Fibroblast of lung (primary cell): ENCODE data around the gene BOD1L2. TPM values are rescaled to one million over a fixed set of nuclear protein-coding genes. Genes with fewer than 3 reads are reported as not detected.

Source experiments
- DNase-seq, 2 donors: peaks; one replicate each; pipeline versions ENCODE4 v3.0.0 to v3.0.0-alpha.2; 2010; ENCODE audit warnings: low read depth in 2 of 2
- H2AFZ ChIP-seq: 2 replicates; pipeline ENCODE4 v1.5.1; 2012; ENCODE audit warnings: low read length, control low read depth, inconsistent platforms
- H3K27ac ChIP-seq: 2 replicates; pipeline ENCODE4 v1.5.1; 2011; ENCODE audit warnings: low read length, control low read depth; ENCODE audit not compliant: insufficient read depth
- H3K27me3 ChIP-seq: 2 replicates; pipeline ENCODE4 v1.5.1; 2011; ENCODE audit warnings: mild to moderate bottlenecking, low read length; ENCODE audit not compliant: control insufficient read depth, insufficient read depth
- H3K36me3 ChIP-seq: 2 replicates; pipeline ENCODE4 v1.5.1; 2011; ENCODE audit warnings: low read length; ENCODE audit not compliant: control insufficient read depth, insufficient read depth
- H3K4me1 ChIP-seq: 2 replicates; pipeline ENCODE4 v1.5.1; 2011; ENCODE audit warnings: low read length; ENCODE audit not compliant: control insufficient read depth, insufficient read depth; ENCODE audit errors: extremely low read depth
- H3K4me2 ChIP-seq: 2 replicates; pipeline ENCODE4 v1.5.1; 2011; ENCODE audit warnings: low read length, control low read depth; ENCODE audit not compliant: insufficient read depth; ENCODE audit errors: extremely low read depth
- H3K4me3 ChIP-seq, 4 experiments: fragments of 200-600 bp in 1 of 4; sonication (generic) in 1 of 4; replicated peaks in 1 of 4; 2 replicates each; pipeline ENCODE4 v1.5.1; 2011 to 2016; ENCODE audit warnings: low read length in 4 of 4, low read depth in 3 of 4, mild to moderate bottlenecking in 3 of 4, control low read depth in 2 of 4, inconsistent platforms in 1 of 4, mixed read lengths in 1 of 4; ENCODE audit not compliant: insufficient read depth in 1 of 4; ENCODE audit errors: control extremely low read depth in 1 of 4
- H3K79me2 ChIP-seq: 2 replicates; pipeline ENCODE4 v1.5.1; 2012; ENCODE audit warnings: mild to moderate bottlenecking, low read length, inconsistent platforms; ENCODE audit not compliant: control insufficient read depth, insufficient read depth
- H3K9ac ChIP-seq: 2 replicates; pipeline ENCODE4 v1.5.1; 2011; ENCODE audit warnings: mild to moderate bottlenecking, low read length, control low read depth; ENCODE audit not compliant: insufficient read depth
- H3K9me3 ChIP-seq: 2 replicates; pipeline ENCODE4 v1.5.1; 2012; ENCODE audit warnings: low read depth, low read length; ENCODE audit not compliant: control insufficient read depth, insufficient read depth
- H4K20me1 ChIP-seq: 2 replicates; pipeline ENCODE4 v1.5.1; 2011; ENCODE audit warnings: low read length; ENCODE audit not compliant: control insufficient read depth, insufficient read depth; ENCODE audit errors: extremely low read depth
- CTCF ChIP-seq, 2 donors: IDR thresholded peaks in 1 of 2; conservative IDR thresholded peaks in 1 of 2; 1 replicate in 1 of 2; 2 replicates in 1 of 2; pipeline ENCODE4 v1.5.1; 2011 to 2012; ENCODE audit warnings: low read length in 2 of 2, control low read depth in 1 of 2, inconsistent platforms in 1 of 2, low read depth in 1 of 2, mild to moderate bottlenecking in 1 of 2
- EZH2 ChIP-seq: IDR thresholded peaks from 2 replicates; pipeline ENCODE4 v1.5.1; 2012; ENCODE audit warnings: low read length, control low read depth, mild to moderate bottlenecking; ENCODE audit errors: missing control alignments
- polyA plus RNA-seq, 2 donors: library from polyadenylated mRNA; depleted of rRNA in 1 of 2; stranded (reverse) in 1 of 2; unstranded in 1 of 2; fragments of >200 nt; gene quantifications; 2 replicates each; pipeline ENCODE4 v1.2.1, GENCODE V29; 2011 to 2012; ENCODE audit warnings: missing spikeins in 1 of 2
- total RNA-seq: library from RNA; depleted of rRNA; stranded (reverse); fragments of >200 nt; gene quantifications from 2 replicates; pipeline ENCODE4 v1.2.1, GENCODE V29; 2014

The BOD1L2 gene
- total and polyA plus RNA-seq, 2 donors (not counting 1 experiment from before 2014, with no cell fraction given): not detected

DNA sequence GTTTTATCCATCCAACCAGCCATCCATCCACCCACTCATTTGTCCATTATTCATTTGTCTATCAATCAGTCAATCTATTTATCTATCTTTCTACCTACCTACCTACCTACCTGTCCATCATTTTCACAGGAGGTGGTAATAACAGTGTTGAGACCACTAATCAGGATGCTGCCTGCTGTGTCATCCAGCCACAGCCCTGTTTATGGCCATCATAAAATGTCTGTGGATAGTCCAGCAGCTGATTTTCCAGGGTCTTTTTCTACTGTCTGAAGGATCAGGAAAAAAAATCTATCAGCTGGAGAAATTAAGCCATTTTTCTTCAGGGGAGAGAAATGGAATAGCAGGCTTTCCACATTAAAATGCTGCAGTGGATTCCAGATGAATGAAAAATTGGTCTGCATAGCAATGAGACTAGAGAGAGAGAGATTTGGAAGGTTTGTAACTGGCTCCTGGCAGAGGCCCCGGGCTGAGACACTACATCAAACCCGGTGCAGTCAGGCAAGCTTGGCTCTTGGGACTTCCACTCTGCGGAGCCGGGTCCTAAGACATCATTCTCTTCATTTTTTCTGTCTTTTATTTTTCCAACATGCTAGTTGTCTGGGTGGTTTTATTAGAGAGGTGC, 33.0 kb upstream of the BOD1L2 start:
- H3K27me3 ChIP-seq: no peaks in the 10 kb centered on the region
- no peak overlapping the region for H3K27ac ChIP-seq
- no peak overlapping the region for H3K4me3 ChIP-seq
- no peak overlapping the region for H3K4me2 ChIP-seq
- TF ChIP-seq EZH2 (no peak), CTCF (conservative IDR thresholded peaks at IDR 0.05 in 1 of 2, IDR thresholded peaks at IDR 0.05 in 1 of 2; ENCODE audit: low read depth in 1 of 2, low read length in 2 of 2) (no peak)
- H4K20me1 ChIP-seq: no peaks in the 10 kb centered on the region
- no peak overlapping the region for H2AFZ ChIP-seq
- H3K4me1 ChIP-seq: no peaks in the 10 kb centered on the region
- no peak overlapping the region for H3K9ac ChIP-seq
- no peaks in the 10 kb centered on the region for H3K36me3 ChIP-seq
- no peak for DNase-seq
- H3K79me2 ChIP-seq: no peaks in the 10 kb centered on the region
- H3K9me3 ChIP-seq: no peaks in the 10 kb centered on the region

DNA sequence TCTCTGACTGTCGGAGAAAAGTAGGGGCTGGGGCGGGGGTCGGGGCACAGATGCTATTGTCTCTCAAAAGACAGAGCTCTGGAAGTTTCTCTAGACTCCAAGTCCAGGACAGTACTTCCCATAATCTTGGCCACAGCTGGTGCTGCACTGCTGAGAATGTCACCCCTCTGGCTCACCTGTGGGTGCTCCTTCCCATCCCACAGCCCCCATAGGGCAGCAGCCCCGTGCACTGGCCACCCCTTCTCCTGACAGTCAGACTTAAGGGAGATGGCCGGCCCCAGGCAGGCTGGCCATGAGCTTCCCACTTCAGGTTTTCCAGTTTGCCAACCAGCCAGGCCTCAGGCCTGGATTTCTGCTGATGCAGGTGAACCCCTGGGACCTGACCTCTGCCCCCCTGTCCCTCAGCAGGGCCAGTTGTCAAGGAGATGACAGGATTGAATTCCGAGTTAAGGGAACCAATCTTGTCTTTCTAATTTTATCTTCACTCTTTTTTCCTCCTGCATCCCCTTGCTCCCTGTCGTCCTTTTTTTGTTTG, 30.2 kb upstream of the BOD1L2 start:
- Histone ChIP-seq H3K4me3 (no peak overlapping the region), H3K4me2 (no peak overlapping the region), H2AFZ (no peak overlapping the region), H3K36me3 (no peaks in the 10 kb centered on the region), H3K4me1 (no peaks in the 10 kb centered on the region), H3K27ac (no peak overlapping the region), H3K27me3 (peaks cover 5% of the 10 kb centered on the region), H3K9ac (no peak overlapping the region), H4K20me1 (no peaks in the 10 kb centered on the region), H3K9me3 (no peaks in the 10 kb centered on the region), H3K79me2 (no peaks in the 10 kb centered on the region)
- DNase-seq: no peak
- TF ChIP-seq CTCF (conservative IDR thresholded peaks at IDR 0.05 in 1 of 2, IDR thresholded peaks at IDR 0.05 in 1 of 2; ENCODE audit: low read depth in 1 of 2, low read length in 2 of 2) (no peak), EZH2 (no peak)

DNA sequence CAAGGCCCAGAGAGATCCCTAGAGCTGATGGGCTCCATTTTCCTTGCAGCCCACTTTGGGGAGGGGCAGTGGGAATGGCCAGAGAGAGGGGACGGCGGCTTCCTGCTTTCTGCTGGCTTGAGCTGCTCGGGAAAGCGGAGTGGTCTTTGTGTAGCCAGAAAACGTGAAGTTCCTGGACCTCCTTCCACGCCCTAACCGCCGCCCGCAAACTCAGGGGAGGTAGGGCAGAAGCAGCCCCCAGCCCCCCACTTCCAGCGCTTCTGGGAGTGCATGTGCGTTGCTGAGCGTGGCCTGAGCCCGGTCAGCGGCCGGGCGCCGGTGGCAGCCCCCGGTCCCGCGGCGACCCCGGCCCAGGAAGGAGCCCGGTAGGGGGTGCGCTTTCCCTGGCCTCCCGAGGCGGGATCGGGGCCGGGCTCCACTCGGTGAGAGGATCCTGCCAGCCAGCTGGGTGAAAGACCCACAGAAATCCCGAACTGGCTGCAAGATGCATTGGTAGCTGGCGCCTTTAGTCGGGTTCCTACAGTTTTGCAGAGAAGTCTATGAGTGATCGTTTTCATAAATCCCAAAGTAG, 25.3 kb upstream of the BOD1L2 start:
- H3K4me1 ChIP-seq: no peaks in the 10 kb centered on the region
- no peak overlapping the region for H3K27ac ChIP-seq
- H3K79me2 ChIP-seq: no peaks in the 10 kb centered on the region
- no peak overlapping the region for H3K4me2 ChIP-seq
- H3K27me3 ChIP-seq: peaks cover 7% of the 10 kb centered on the region
- H3K4me3 ChIP-seq: no peak overlapping the region
- no peak for TF ChIP-seq EZH2
- no peak for TF ChIP-seq CTCF (conservative IDR thresholded peaks at IDR 0.05 in 1 of 2, IDR thresholded peaks at IDR 0.05 in 1 of 2; ENCODE audit: low read depth in 1 of 2, low read length in 2 of 2)
- H4K20me1 ChIP-seq: no peaks in the 10 kb centered on the region
- no peak overlapping the region for H3K9ac ChIP-seq
- no peaks in the 10 kb centered on the region for H3K36me3 ChIP-seq
- no peak for DNase-seq
- no peak overlapping the region for H2AFZ ChIP-seq
- H3K9me3 ChIP-seq: no peaks in the 10 kb centered on the region
